ENCODE data around the gene JUN.

Gene JUN

GRCh38 chr1:58764294-58764978, 19.4 kb downstream of the JUN start:
- ChIA-PET CTCF (interaction anchor here (0.7 kb wide), 1 partner anchor 1231 kb away, joined by 3 read pairs; no protein-coding TSS in a partner anchor), POLR2A (interaction anchor here (1.4 kb wide), 1 partner anchor 16 kb away, joined by 3 read pairs; no protein-coding TSS in a partner anchor)
- TF ChIP-seq HDGF (IDR thresholded peaks at IDR 0.05; ENCODE audit: borderline replicate concordance) (no peak), PKNOX1 (IDR thresholded peaks at IDR 0.05) (no peak), TARDBP (IDR thresholded peaks at IDR 0.05) (no peak), ZNF384 (IDR thresholded peaks at IDR 0.05) (no peak), ARNT (IDR thresholded peaks at IDR 0.05) (no peak), ELF4 (IDR thresholded peaks at IDR 0.05) (no peak), FOXK2 (IDR thresholded peaks at IDR 0.05) (no peak), FOXM1 (IDR thresholded peaks at IDR 0.05; ENCODE audit: borderline replicate concordance) (no peak)
- DNase-seq (ENCODE audit: extremely low spot score) = no peak

- CTCF ChIA-PET = no interaction called here
- TF ChIP-seq HDGF (IDR thresholded peaks at IDR 0.05; ENCODE audit: borderline replicate concordance) = no peak
- TF ChIP-seq CTBP1 (IDR thresholded peaks at IDR 0.05; ENCODE audit: borderline replicate concordance) = no peak
- TF ChIP-seq NFRKB (IDR thresholded peaks at IDR 0.05) = no peak
- TF ChIP-seq ARNT (IDR thresholded peaks at IDR 0.05) = no peak
- TF ChIP-seq FOXK2 (IDR thresholded peaks at IDR 0.05) = no peak
- TF ChIP-seq LEF1 (IDR thresholded peaks at IDR 0.05; ENCODE audit: borderline replicate concordance) = no peak
- no peak for TF ChIP-seq PKNOX1 (IDR thresholded peaks at IDR 0.05)
- TF ChIP-seq FOXA1 (IDR thresholded peaks at IDR 0.05) = no peak
- TF ChIP-seq SUZ12 (IDR thresholded peaks at IDR 0.05) = no peak
- no peak for TF ChIP-seq TARDBP (IDR thresholded peaks at IDR 0.05)
- TF ChIP-seq FOXM1 (IDR thresholded peaks at IDR 0.05; ENCODE audit: borderline replicate concordance) = no peak
- POLR2A ChIA-PET = interaction anchor here (1.4 kb wide), 1 partner anchor 17 kb away, joined by 3 read pairs; no protein-coding TSS in a partner anchor
- DNase-seq (ENCODE audit: extremely low spot score) = no peak
These were observed 20.6 kb downstream of the JUN start for GRCh38 chr1:58763214-58763613.

- no peak for DNase-seq (ENCODE audit: extremely low spot score)
- CTCF ChIA-PET = no interaction called here
- no peak for TF ChIP-seq HDGF (IDR thresholded peaks at IDR 0.05; ENCODE audit: borderline replicate concordance)
- no peak for TF ChIP-seq ARNT (IDR thresholded peaks at IDR 0.05)
- TF ChIP-seq FOXK2 (IDR thresholded peaks at IDR 0.05) = no peak
- no peak for TF ChIP-seq FOXA1 (IDR thresholded peaks at IDR 0.05)
- TF ChIP-seq LEF1 (IDR thresholded peaks at IDR 0.05; ENCODE audit: borderline replicate concordance) = no peak
- TF ChIP-seq NFRKB (IDR thresholded peaks at IDR 0.05) = no peak
- TF ChIP-seq ELF4 (IDR thresholded peaks at IDR 0.05) = no peak
- no peak for TF ChIP-seq L3MBTL2 (conservative IDR thresholded peaks at IDR 0.05)
- no peak for TF ChIP-seq BHLHE40 (IDR thresholded peaks at IDR 0.05; ENCODE audit: borderline replicate concordance)
- TF ChIP-seq PKNOX1 (IDR thresholded peaks at IDR 0.05) = no peak
- TF ChIP-seq ZNF384 (IDR thresholded peaks at IDR 0.05) = no peak
- no peak for TF ChIP-seq CTBP1 (IDR thresholded peaks at IDR 0.05; ENCODE audit: borderline replicate concordance)
- no peak for TF ChIP-seq SUZ12 (IDR thresholded peaks at IDR 0.05)
- TF ChIP-seq FOXM1 (IDR thresholded peaks at IDR 0.05; ENCODE audit: borderline replicate concordance) = no peak
- no peak for TF ChIP-seq SP1 (IDR thresholded peaks at IDR 0.05)
- TF ChIP-seq TARDBP (IDR thresholded peaks at IDR 0.05) = no peak
- POLR2A ChIA-PET = interaction anchor here (1.4 kb wide), 1 partner anchor 18 kb away, joined by 3 read pairs; no protein-coding TSS in a partner anchor
These were observed 21.0 kb downstream of the JUN start for GRCh38 chr1:58762806-58763205.

GRCh38 chr1:58755468-58755872, 28.4 kb downstream of the JUN start:
- TF ChIP-seq FOXA1 (IDR thresholded peaks at IDR 0.05) (no peak), LEF1 (IDR thresholded peaks at IDR 0.05; ENCODE audit: borderline replicate concordance) (no peak), SUZ12 (IDR thresholded peaks at IDR 0.05) (no peak), ZNF384 (IDR thresholded peaks at IDR 0.05) (no peak), ELF4 (IDR thresholded peaks at IDR 0.05) (no peak), SP1 (IDR thresholded peaks at IDR 0.05) (no peak), CTBP1 (IDR thresholded peaks at IDR 0.05; ENCODE audit: borderline replicate concordance) (no peak), NFRKB (IDR thresholded peaks at IDR 0.05) (no peak), HDGF (IDR thresholded peaks at IDR 0.05; ENCODE audit: borderline replicate concordance) (no peak), ARNT (IDR thresholded peaks at IDR 0.05) (no peak), FOXM1 (IDR thresholded peaks at IDR 0.05; ENCODE audit: borderline replicate concordance) (no peak), FOXK2 (IDR thresholded peaks at IDR 0.05) (no peak), PKNOX1 (IDR thresholded peaks at IDR 0.05) (no peak), TARDBP (IDR thresholded peaks at IDR 0.05) (no peak), BHLHE40 (IDR thresholded peaks at IDR 0.05; ENCODE audit: borderline replicate concordance) (no peak), L3MBTL2 (conservative IDR thresholded peaks at IDR 0.05) (no peak)
- no peak for DNase-seq (ENCODE audit: extremely low spot score)
- CTCF ChIA-PET = no interaction called here
- POLR2A ChIA-PET = interaction anchor here (0.8 kb wide), 1 partner anchor 24 kb away, joined by 3 read pairs; no protein-coding TSS in a partner anchor

- ChIA-PET CTCF (interaction anchor here (1.1 kb wide), 1 partner anchor 19 kb away, joined by 3 read pairs; no protein-coding TSS in a partner anchor), POLR2A (interaction anchor here (0.8 kb wide), 1 partner anchor 24 kb away, joined by 3 read pairs; no protein-coding TSS in a partner anchor)
- DNase-seq (ENCODE audit: extremely low spot score) = no peak
These were observed 29.0 kb downstream of the JUN start for GRCh38 chr1:58754683-58755467.

More at GRCh38 chr1:58754683-58755467, 29.0 kb downstream of the JUN start:
- no peak for TF ChIP-seq CTBP1 (IDR thresholded peaks at IDR 0.05; ENCODE audit: borderline replicate concordance)
- TF ChIP-seq SP1 (IDR thresholded peaks at IDR 0.05) = no peak
- TF ChIP-seq FOXK2 (IDR thresholded peaks at IDR 0.05) = no peak
- no peak for TF ChIP-seq NFRKB (IDR thresholded peaks at IDR 0.05)
- TF ChIP-seq LEF1 (IDR thresholded peaks at IDR 0.05; ENCODE audit: borderline replicate concordance) = no peak
- no peak for TF ChIP-seq ZNF384 (IDR thresholded peaks at IDR 0.05)
- no peak for TF ChIP-seq HDGF (IDR thresholded peaks at IDR 0.05; ENCODE audit: borderline replicate concordance)
- TF ChIP-seq PKNOX1 (IDR thresholded peaks at IDR 0.05) = no peak
- no peak for TF ChIP-seq L3MBTL2 (conservative IDR thresholded peaks at IDR 0.05)
- no peak for TF ChIP-seq FOXA1 (IDR thresholded peaks at IDR 0.05)
- no peak for TF ChIP-seq ARNT (IDR thresholded peaks at IDR 0.05)
- no peak for TF ChIP-seq ELF4 (IDR thresholded peaks at IDR 0.05)
- no peak for TF ChIP-seq BHLHE40 (IDR thresholded peaks at IDR 0.05; ENCODE audit: borderline replicate concordance)
- TF ChIP-seq FOXM1 (IDR thresholded peaks at IDR 0.05; ENCODE audit: borderline replicate concordance) = no peak
- no peak for TF ChIP-seq TARDBP (IDR thresholded peaks at IDR 0.05)
- no peak for TF ChIP-seq SUZ12 (IDR thresholded peaks at IDR 0.05)

All from HEK293T (cell line).